GM19043 (cell line): ENCODE measurements around the gene FAR2.

ENCODE experiments used
- ATAC-seq: cut with Tn5 transposase; IDR thresholded peaks from one replicate; pipeline ENCODE4 v1.9.1; 2021; ENCODE audit warnings: low read depth; ENCODE audit not compliant: unreplicated experiment

Gene FAR2

DNA sequence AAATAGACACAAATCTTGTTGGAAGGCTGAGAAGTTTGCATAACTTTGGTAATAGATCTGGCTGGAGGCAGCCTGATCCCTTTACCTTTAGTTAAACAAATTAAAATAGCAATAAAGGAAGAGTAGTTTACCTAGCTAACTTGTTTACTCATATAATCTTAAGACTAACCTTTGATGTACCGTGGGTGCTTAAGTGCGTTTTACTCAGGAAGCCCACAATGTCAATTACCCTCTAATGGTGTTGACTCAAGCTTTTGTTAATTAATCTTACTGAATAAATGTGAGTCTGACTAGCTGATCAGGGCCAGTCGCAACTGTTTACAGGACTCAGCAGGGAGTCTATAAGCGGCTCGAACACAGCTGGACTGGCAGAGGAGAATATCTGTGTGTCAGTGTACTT is 51.5 kb downstream of the FAR2 start:
- ATAC-seq, result no peak

DNA sequence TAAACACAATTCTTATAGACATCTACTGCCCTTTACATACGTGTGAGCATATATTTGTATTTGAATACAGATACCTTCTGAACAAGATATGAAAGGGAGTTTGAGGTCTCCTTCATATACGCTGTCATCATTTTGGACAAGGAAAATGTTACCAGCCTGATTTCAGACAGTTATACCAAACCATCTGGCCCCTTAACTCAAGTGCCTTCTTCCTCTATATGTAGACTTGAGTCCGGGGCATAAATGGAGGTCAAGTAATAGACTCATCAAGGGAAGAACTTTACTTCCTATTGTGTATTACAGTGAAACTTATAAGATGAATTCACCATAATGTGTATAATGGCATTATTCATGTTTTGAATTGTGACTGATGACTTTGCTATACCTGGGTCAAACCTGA is 52.2 kb downstream of the FAR2 start:
- ATAC-seq, result no peak

DNA sequence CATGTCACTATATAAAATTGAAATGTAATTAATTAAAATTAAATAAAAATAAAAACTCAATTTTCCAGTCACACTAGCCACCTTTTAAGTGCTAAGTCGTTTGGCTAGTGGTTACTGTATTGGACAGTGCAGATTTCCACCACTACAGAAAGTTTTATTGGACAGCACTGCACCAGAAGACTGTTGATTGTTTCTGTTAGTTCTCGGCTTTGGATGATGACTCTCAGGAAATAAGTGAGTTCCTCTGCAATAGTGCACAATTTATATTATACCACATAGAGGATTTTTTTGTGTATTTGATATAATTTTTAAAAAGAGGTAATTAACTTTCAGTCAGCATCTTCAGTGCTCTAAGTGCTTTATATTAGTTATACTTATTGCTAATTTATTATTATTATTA is 52.7 kb downstream of the FAR2 start:
- ATAC-seq, result no peak

DNA sequence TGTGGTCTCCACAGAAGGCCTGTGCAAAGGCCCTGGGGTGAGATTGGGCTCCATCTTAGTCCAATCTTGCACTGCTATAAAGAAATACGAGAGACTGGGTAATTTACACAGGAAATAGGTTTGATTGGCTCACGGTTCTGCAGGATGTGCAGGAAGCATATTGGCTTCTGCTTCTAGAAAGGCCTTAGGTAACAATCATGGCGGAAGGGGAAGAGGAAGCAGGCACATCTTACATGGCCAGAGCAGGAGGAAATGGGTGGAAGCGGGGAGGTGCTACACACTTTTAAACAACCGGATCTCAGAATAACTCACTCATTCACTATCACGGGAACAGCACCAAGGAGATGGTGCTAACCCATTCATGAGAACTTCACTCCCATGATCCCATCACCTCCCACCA is 55.4 kb downstream of the FAR2 start:
- no peak for ATAC-seq

DNA sequence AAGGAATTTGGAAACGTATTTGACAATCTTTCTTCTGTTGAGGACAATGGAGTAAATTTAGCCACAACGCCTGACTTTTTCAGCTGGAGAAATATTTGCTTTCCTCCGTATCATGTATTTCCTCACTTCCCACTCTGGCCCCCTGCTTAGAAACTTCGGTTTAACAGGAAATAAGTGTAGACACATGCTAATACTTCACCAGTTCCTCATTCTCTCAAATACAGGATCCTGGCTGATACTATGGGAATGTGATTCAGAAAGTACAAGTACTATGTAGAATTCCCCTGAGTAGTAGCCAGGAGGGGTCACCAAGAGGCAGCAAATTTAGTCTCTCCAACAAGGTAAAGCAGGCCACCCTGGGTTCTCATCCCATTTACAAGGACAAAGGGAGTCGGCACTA is 58.0 kb downstream of the FAR2 start:
- no peak for ATAC-seq

DNA sequence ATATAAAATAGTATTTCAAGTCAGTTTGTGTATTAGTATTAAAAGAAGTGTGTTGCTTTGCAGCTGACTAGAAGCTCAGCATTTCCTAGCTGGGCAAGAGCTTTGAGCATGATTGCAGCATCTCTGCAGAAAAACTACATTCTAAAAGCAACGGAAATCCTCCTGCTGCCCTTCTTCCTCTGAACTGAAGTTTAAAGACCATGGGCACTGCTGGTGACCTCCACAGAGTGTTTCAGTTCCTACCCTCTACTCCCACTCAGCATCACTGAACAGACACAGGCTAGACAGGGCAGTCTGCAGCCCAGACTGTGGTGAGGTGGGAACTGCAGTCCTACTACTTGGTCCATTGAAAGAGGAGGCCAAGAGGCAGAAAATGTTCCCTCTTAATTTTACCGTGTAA is 59.0 kb downstream of the FAR2 start:
- ATAC-seq, result peak; percentile 49

DNA sequence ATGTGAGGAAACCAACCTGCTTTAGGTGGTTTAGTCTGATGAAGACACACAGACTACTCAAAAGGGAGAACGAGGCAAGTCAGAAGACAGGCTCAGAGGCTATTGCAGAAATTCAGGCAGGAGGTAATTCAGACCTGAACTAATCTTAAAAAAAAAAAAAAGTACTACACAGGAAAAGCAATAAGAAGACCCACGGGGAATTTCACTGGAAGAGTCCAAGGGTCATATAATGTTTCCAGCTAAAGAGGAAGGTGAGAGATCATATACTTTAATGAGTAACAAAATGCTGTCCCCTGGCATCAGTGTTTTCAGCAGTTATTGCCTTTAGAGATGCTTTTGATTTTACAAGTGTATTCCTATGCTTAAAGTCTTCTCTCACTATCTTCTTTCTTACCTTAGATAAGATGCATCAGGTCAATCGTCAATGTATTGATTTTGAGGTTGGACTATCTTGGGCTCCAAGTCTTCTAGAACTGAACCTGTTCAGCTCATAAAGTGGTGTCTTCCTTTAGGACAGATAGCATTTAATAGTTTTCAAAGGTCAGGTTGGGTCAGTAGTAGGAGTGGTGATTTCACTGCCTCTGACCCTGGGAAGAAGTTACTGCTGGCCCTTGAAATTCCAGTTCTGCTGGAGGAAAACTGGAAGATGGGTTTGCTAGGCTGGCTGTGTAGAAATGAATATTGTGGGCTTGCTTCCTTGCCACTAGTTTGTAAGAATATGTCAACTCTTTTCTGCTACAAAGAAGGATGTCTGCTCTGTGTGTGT is 60.0 kb downstream of the FAR2 start:
- no peak for ATAC-seq

DNA sequence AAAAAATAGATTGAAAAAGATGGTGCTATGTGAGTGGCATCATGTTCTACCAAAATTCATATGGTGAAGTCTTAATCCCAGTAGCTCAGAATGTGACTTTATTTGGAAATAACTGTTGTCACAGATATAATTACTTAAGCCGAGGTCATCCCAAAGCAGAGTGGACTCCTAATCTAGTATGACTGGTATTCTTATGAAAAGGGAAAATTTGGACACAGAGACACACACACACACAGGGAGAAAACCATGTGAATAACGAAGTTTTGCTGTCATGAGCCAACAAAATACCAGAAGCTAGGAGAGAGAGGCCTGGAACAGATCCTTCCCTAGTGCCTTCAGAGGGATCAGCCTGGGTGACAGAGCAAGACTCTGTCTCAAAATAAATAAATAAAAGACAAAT is 62.6 kb downstream of the FAR2 start:
- ATAC-seq, result no peak

DNA sequence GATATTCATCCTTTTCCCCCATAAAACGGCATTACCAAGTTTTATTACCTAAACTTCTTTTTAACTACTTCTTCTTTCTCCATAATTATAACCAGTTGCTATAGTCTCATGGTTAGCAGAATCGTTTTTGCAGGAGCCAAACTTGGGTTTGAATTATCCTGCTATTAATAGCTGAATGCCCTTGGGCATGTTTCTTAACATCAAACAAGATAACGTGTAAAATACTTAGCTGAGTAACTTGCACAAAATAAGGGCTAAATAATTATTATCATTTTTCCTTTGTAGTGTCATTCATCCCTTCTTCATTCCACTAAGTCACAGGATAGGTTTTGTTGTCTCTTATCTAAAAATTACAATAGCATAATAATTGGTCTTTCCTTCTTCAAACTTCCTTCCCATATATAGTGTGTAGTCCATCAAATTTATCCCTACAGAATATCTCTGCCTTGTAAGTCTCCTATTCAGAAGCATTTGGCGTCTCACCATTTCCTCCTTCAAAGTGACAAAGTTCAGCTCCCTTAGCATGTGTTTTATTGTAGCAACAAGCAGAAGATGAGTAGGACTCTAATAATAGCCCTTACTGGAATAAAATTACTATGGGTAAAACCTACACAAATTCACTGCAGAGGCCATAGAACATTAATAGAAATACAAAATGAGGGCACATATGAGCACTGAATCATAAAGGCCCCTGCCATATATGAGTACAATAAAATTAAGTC is 63.8 kb downstream of the FAR2 start:
- no peak for ATAC-seq

DNA sequence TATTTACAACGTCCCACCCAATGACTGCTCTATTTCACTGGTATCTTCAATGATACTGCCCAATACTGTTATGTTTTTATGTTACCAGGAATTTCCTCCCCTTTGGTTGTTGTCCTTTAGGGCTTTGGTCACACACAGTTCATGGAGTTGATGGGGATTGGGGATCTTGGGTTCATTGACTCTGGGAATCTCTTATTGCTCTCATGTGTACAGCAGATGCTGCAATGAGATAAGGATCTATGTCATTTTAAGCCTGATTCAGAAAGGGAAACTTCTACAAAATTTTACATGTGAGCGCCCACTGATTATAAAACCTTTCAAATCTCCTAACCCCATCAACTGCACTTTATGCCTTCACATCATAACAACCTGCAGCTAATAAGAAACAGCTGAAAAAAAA is 67.2 kb downstream of the FAR2 start:
- ATAC-seq, result no peak

DNA sequence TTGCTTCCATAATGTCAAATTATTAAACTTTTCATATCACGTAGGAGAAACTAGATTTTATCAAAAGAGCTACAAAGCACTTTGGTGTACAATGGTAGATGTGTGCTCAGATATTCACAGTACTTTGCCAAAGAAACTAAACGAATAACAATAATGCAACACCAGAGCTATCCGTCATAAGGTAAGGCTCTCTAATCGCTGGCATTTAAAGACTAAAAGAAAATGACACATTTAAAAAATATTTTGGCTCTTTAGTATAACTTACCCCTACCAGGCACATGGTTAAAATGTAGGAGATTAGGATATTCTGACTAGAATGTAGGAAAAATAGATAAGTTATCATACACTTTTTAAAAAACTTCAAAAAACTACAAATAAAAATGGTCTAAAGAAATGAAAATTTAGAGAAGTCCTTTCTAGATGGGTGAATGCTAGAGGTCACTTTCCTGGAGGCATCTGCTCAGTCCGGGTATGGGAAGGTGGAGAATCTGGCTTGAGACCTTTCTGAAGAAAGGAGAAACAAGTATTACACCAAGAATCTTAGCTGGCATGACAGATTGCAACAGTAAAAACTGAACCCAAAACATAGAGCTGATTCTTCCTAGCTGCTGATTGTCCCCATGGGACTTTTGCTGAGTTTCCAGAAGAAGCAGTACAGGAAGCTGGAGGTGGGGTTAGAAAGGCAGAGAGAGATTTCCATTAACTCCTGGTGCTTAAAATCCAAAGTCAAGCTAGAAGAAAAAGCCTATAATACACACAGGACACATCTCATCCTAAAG is 67.9 kb downstream of the FAR2 start:
- no peak for ATAC-seq

DNA sequence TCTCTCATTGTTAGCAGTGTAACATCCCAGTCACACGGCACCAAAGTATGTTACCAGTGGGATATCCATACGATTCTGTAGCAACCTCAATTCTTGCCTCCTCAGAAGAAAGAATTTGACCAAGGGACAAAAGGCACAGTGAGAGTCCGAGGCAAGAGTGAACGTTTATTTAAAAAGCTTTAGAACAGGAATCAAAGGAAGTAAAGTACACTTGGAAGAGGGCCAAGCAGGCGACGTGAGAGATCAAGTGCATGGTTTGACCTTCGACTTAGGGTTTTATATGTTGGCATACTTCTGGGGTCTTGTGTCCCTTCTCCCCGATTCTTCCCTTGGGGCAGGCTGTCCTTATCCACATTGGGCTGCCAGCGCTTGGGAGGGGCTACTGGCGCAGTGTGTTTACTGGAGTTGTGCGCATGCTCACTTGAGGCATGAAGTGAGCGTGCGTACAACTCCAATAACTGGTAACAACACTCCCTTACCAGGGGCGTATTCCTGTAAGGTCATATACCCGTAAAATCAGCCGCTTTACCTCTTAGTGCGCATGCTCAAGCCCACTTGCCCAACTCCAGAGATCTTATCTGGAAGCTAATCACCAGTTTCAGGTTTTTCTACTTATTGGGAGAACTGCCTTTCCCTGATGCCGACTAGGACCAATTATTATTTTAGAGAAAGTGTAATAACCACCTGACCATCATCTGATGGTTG is 71.7 kb downstream of the FAR2 start:
- ATAC-seq, result no peak

DNA sequence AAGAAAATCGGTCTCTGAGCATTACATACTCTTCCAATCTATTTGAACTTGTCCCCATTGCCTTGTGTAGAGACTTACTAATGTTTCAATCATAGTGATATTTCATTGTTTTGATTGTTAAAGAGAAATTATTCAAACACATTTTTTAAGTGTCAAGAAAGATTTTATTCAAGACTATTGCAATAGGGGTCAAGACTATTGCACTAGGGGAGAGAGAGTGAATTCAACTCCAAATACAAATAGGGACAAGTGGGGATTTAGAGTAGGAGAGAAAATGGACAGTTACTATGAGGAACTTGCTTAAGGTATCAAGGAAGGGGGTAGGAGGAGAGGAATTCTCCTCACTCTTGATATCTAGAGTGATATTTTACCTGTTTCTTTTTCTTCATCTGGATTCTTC is 73.1 kb downstream of the FAR2 start:
- no peak for ATAC-seq

DNA sequence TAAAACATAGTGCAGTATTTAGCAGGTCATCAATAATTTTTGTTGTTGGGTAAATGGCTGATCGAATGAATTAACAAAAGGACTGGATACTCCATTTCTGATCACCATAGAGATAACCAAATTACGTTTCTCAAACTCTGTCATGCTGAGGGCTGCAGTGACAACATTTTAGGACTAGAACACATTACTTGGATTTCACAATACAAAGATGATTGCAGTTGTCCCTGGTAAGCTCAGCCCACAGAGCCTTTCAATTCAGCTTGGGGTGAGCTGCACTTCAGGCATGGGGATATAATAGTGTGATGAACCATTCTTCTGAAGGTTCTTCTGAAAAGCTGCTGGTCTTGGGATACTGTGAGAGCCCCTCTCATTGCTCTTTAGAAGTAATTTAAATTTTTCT is 74.3 kb downstream of the FAR2 start:
- ATAC-seq, result no peak

DNA sequence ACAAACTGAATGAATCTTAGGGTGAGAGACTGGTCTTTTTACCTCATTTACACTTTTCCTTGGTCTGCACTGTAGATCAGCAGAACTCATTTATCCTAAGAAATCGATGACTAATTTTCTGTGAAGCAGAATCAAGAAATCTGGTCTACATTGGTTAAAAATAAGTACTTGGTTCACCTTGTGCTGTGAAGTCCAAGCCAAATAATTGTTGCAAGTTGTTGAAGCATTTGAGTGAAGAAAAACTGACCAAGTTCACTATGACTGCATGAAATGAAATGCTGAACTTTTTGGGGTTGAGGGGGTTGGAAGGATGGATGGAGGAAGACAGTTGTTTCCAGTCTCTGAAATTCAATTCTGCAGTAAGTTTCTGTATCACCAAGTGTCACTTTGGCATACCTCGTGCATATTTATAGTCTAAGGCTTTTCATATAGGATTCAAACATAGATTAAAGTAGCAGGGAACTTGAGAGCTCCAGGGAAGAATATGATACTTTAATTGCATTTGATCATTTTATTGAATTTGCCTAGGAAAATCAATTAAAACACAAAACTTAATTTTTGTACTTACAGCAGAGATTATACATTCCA is 75.0 kb downstream of the FAR2 start:
- no peak for ATAC-seq

DNA sequence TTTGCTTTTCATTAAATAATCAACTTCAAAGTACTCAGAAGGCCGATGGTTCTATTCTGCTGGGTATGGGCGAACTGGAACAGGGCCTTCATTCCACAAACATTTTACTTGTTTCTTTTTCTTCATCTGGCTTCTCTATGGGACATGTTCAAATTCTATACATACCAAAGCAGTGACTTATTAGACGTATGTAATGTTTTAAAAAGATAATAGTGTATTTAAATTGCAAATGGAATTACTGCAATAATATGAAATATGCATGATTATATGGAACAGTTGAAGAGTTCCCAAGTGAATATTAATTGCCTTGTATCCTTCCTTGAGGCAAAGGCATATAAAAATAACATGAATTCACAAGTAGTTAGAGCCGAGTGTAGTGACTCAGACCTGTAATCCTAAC is 75.5 kb downstream of the FAR2 start:
- no peak for ATAC-seq

DNA sequence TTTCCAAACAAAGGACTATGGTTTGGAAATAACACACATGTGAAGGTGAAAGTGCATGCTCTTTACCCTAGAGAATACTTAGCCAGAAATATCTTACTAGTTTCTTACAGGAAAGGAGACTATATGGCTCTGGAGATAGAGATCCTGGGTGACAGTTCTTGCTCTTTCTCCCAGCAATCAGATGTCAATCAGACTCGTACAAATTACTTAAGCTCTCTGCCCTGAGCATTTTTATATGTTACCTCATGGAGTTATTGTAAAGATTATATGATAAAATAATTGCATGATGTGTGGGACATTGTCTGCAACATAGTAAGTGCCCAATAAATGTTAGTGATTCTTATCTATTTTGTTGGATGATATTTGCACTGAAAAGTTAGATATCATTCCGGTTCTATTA is 76.8 kb downstream of the FAR2 start:
- ATAC-seq, result no peak

DNA sequence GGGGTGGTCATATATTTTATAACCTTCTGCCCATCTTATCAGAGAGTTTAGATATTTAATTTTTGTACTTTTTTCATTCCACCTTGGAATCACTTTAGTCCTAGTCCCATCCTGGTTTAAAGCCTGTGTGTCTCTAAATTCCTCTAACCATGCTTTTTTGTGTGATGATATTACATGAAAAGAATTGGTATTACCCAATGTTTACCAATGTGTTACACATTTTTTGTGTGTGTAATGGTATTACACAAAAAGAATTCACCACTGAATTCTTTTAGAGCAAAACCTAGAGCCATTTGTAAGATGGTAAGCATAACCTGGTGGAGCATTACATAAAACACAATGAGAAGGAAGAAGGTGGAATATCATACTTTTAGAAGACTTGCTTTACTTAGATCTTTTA is 77.5 kb downstream of the FAR2 start:
- ATAC-seq, result no peak

DNA sequence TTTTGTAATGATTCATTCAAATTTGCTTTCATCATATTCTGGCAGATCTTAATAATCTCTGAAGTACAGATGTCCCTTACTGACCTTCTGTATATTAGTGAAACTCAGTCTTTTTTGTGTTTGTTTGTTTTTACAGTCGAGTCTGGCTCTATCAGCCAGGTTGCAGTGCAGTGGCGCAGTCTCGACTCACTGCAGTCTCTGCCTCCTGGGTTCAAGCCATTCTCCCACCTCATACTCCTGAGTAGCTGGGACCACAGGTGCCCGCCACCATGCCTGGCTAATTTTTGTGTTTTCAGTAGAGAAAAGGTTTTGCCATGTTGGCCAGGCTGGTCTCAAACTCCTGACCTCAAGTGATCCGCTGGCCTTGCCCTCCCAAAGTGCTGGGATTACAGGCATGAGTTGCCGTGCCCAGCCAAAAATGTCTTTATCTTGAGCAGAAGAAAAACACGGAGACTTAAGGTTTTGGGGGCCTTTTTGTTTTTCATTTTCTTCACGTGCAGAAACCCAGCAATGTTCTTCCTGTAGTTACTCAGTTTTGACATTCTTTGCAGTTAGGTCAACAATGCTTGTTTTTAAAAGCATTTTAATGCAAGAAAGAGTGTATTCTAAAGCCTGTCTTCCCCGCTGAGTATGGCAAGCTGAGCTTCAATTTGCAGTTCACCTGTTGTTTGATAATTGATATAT is 79.5 kb downstream of the FAR2 start:
- ATAC-seq, result no peak

DNA sequence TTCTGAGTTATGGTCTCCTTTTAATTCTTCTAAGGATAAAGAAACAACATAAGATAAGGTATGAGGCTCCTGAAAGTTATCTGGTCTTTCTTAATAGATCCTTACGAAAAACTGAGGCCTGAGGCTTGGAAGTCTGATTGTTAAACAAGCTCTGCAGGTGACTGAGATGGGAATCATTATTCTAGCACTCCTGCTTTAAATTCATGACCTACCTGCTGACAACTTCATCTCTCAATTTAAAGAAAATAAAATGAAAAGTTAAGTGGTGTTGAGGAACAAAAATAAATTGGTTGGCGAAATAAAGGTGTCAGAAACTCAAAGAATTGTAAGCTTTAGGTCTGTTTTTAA is 80.1 kb downstream of the FAR2 start:
- no peak for ATAC-seq
